Measurements from ENCODE around the gene ALAS1. TPM values are rescaled to one million over a fixed set of nuclear protein-coding genes. Genes with fewer than 3 reads are reported as not detected.
A peak's percentile ranks its signal among the peaks of the same experiment; 100 is the strongest.

ALAS1 gene
- total and polyA plus RNA-seq, 2 donors (not counting 1 experiment from before 2014, with no cell fraction given), result 26.1 to 30.2 TPM

GRCh38 chr3:52254608-52255007 is 56.6 kb downstream of the ALAS1 start:
- Histone ChIP-seq H4K20me1 (ENCODE audit: control insufficient read depth, insufficient read depth, low read length, poor library complexity, severe bottlenecking) (peaks cover 35% of the 10 kb centered on the region), H3K9me3 (ENCODE audit: control extremely low read depth in 1 of 3, control insufficient read depth in 2 of 3, insufficient read depth in 1 of 3, low read length in 2 of 3) (no peaks in the 10 kb centered on the region), H3K27me3 (replicated peaks in 1 of 4; ENCODE audit: control extremely low read depth in 1 of 4, control insufficient read depth in 3 of 4, insufficient read depth in 4 of 4, low read length in 3 of 4) (no peaks in the 10 kb centered on the region), H3K36me3 (replicated peaks in 1 of 2; ENCODE audit: control extremely low read depth in 1 of 2, control insufficient read depth in 1 of 2, extremely low read depth in 1 of 2, insufficient read depth in 2 of 2, low read length in 1 of 2) (peaks cover 21 to 69% of the 10 kb centered on the region in 2 experiments), H3K27ac (ENCODE audit: low read length in 2 of 2) (peak overlapping the region in 1 of 2 donors; percentile 89), H2AFZ (ENCODE audit: insufficient read depth, low read depth, low read length, poor library complexity, severe bottlenecking) (no peak overlapping the region), H3K4me2 (replicated peaks; ENCODE audit: low read depth, low read length, poor library complexity, severe bottlenecking) (no peak overlapping the region), H3K9ac (ENCODE audit: low read length) (no peak overlapping the region), H3K4me3 (ENCODE audit: control extremely low read depth in 1 of 5, extremely low read depth in 1 of 5, insufficient read depth in 1 of 5, low read depth in 2 of 5, low read length in 4 of 5) (no peak overlapping the region), H3K4me1 (ENCODE audit: control insufficient read depth in 2 of 2, insufficient read depth in 2 of 2, low read length in 2 of 2) (peaks cover 22 to 29% of the 10 kb centered on the region in 2 donors), H3K79me2 (ENCODE audit: control insufficient read depth, insufficient read depth, low read length) (peaks cover 42% of the 10 kb centered on the region)
- no peak overlapping the region for H3K4me3 Mint-ChIP-seq
- CTCF ChIA-PET, result interaction anchor here (1.2 to 3.9 kb wide), 5 partner anchors 10 to 34 kb away, joined by 4 to 33 read pairs (median 18); partner anchors contain the start of genes PPM1M and TWF2
- 90% methylated on average over 4 of the region's 9 CpGs for WGBS (ENCODE audit: insufficient coverage)
- peaks cover 37% of the 10 kb centered on the region for H3K4me1 Mint-ChIP-seq
- H3K27me3 Mint-ChIP-seq, result no peaks in the 10 kb centered on the region
- H3K27ac Mint-ChIP-seq, result peak overlapping the region; percentile 26
- H3K9me3 Mint-ChIP-seq (ENCODE audit: insufficient read depth), result no peaks in the 10 kb centered on the region
- intact Hi-C loops (cut with micrococcal nuclease), result no loop called here
- POLR2A ChIA-PET, result interaction anchor here (0.6 to 2.0 kb wide), 5 partner anchors 11 to 850 kb away, joined by 4 to 13 read pairs (median 7); partner anchors contain the start of gene GLYCTK
- ATAC-seq (ENCODE audit: low read depth) (no peak), DNase-seq (no peak)
- TF ChIP-seq, protein P1, sequence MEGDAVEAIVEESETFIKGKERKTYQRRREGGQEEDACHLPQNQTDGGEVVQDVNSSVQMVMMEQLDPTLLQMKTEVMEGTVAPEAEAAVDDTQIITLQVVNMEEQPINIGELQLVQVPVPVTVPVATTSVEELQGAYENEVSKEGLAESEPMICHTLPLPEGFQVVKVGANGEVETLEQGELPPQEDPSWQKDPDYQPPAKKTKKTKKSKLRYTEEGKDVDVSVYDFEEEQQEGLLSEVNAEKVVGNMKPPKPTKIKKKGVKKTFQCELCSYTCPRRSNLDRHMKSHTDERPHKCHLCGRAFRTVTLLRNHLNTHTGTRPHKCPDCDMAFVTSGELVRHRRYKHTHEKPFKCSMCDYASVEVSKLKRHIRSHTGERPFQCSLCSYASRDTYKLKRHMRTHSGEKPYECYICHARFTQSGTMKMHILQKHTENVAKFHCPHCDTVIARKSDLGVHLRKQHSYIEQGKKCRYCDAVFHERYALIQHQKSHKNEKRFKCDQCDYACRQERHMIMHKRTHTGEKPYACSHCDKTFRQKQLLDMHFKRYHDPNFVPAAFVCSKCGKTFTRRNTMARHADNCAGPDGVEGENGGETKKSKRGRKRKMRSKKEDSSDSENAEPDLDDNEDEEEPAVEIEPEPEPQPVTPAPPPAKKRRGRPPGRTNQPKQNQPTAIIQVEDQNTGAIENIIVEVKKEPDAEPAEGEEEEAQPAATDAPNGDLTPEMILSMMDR (IDR thresholded peaks at IDR 0.05), result no peak
- no peak for TF ChIP-seq EZH2 (IDR thresholded peaks at IDR 0.05; ENCODE audit: borderline replicate concordance, insufficient read depth, low read depth, low read length, poor library complexity, severe bottlenecking)

DNA sequence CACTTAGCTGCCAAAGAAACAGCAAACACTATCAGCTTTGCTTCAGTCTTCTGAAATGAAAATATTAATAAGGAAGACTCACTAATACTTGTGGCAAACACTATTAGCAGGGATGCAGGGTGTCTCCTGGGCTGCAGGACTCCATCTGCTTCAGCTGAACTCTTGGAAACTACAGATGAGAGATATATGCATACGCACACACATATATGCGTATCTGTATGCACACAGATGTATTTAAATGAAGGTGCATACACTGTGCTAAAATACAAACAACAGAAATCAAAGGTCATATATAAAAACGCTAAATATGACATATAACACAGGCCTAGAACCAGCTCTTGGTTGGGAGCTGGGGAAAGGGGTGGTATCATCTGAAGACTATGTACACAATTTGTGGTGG is 58.2 kb downstream of the ALAS1 start:
- DNase-seq (no peak), ATAC-seq (ENCODE audit: low read depth) (no peak)
- Histone ChIP-seq H3K36me3 (replicated peaks in 1 of 2; ENCODE audit: control extremely low read depth in 1 of 2, control insufficient read depth in 1 of 2, extremely low read depth in 1 of 2, insufficient read depth in 2 of 2, low read length in 1 of 2) (peaks cover 26 to 74% of the 10 kb centered on the region in 2 experiments), H3K79me2 (ENCODE audit: control insufficient read depth, insufficient read depth, low read length) (peaks cover 58% of the 10 kb centered on the region), H3K4me2 (replicated peaks; ENCODE audit: low read depth, low read length, poor library complexity, severe bottlenecking) (no peak overlapping the region), H2AFZ (ENCODE audit: insufficient read depth, low read depth, low read length, poor library complexity, severe bottlenecking) (no peak overlapping the region), H3K27me3 (replicated peaks in 1 of 4; ENCODE audit: control extremely low read depth in 1 of 4, control insufficient read depth in 3 of 4, insufficient read depth in 4 of 4, low read length in 3 of 4) (no peaks in the 10 kb centered on the region), H3K4me1 (ENCODE audit: control insufficient read depth in 2 of 2, insufficient read depth in 2 of 2, low read length in 2 of 2) (peaks cover 22 to 31% of the 10 kb centered on the region in 2 donors), H3K9ac (ENCODE audit: low read length) (no peak overlapping the region), H3K9me3 (ENCODE audit: control extremely low read depth in 1 of 3, control insufficient read depth in 2 of 3, insufficient read depth in 1 of 3, low read length in 2 of 3) (no peaks in the 10 kb centered on the region), H4K20me1 (ENCODE audit: control insufficient read depth, insufficient read depth, low read length, poor library complexity, severe bottlenecking) (peaks cover 45% of the 10 kb centered on the region), H3K27ac (ENCODE audit: low read length in 2 of 2) (no peak overlapping the region), H3K4me3 (ENCODE audit: control extremely low read depth in 1 of 5, extremely low read depth in 1 of 5, insufficient read depth in 1 of 5, low read depth in 2 of 5, low read length in 4 of 5) (no peak overlapping the region)
- CTCF ChIA-PET, result interaction anchor here (1.0 kb wide), 1 partner anchor 35 kb away, joined by 3 read pairs; no protein-coding TSS in a partner anchor
- Mint-ChIP-seq H3K4me1 (peaks cover 34% of the 10 kb centered on the region), H3K27ac (peak overlapping the region; percentile 26), H3K27me3 (no peaks in the 10 kb centered on the region), H3K9me3 (ENCODE audit: insufficient read depth) (no peaks in the 10 kb centered on the region), H3K4me3 (no peak overlapping the region)
- no peak for TF ChIP-seq EZH2 (IDR thresholded peaks at IDR 0.05; ENCODE audit: borderline replicate concordance, insufficient read depth, low read depth, low read length, poor library complexity, severe bottlenecking)
- TF ChIP-seq, protein P1 (IDR thresholded peaks at IDR 0.05), result no peak
- intact Hi-C loops (cut with micrococcal nuclease), result no loop called here
- POLR2A ChIA-PET, result no interaction called here
- no CpG with 5 or more reads among the region's 3 CpGs for WGBS (ENCODE audit: insufficient coverage)

Data from B cell (primary cell).